GM19395 (cell line): ENCODE data around the gene NR2F2.
A peak's percentile ranks its signal among the peaks of the same experiment; 100 is the strongest.

ENCODE experiments used
- ATAC-seq: cut with Tn5 transposase; IDR thresholded peaks from one replicate; pipeline ENCODE4 v1.9.1; 2021; ENCODE audit warnings: mild to moderate bottlenecking, moderate library complexity; ENCODE audit not compliant: unreplicated experiment

Gene NR2F2

DNA sequence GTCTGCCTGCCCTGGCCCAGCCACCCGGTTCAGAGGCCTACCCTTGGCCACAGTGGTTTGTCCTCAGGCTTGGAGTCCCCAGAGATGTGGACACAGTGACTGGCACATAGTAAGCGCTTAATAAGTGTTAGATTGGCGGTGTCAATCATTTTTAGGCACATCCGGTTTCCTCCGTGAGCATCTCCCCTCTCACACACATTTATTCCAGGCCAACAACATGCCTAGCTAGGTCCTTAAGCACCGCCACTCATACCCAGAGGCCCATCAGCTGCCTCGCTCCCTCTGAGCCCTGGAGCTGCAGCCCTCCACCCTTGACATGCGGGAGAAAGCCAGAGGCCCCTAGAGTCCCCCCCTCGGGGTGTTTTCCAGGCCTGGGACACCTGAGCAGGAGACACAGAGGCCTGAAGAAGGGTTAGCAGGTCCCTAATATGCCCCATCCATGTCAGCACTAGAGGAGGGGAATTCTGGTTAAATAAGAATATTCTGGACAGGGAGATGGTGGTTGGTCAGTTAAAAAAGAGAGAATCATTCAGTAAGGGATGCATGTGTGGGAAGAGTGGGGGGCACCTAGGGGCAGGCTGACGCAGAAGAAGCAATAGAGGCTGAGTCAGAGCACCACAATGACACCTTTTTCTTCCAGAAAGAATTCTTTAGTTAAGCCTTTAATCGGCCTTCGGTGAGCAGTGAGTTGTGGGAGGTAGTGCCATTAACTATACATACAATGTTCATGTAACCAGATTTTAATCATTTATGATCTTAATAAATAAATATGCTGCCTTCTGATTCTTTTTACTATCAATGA is 22.3 kb downstream of the NR2F2 start:
- ATAC-seq = no peak

DNA sequence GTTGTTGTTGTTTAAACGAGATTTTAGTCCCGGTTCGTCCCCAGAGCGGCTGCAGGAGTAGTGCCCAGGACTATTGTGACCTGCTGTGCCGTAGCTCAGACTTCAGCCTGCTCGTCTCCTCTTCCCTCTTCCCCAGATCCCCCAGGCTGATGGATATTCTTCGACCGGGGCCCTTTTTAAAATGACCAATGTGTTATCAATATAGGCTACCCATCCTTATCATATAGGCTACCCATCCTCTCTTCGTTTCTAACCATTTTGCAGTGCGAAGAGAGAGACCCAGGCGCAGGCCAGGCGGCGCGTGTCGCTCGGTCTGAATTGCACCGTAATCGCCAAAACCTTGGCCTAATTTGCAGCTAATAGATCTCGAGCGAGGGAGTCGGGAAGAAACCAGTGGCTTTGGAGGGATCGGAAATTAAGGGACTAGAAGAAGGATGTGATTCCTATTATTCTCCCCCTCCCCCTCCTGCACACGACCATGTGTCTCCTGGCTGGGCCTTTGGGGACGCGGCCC is 23.0 kb downstream of the NR2F2 start:
- ATAC-seq = no peak

DNA sequence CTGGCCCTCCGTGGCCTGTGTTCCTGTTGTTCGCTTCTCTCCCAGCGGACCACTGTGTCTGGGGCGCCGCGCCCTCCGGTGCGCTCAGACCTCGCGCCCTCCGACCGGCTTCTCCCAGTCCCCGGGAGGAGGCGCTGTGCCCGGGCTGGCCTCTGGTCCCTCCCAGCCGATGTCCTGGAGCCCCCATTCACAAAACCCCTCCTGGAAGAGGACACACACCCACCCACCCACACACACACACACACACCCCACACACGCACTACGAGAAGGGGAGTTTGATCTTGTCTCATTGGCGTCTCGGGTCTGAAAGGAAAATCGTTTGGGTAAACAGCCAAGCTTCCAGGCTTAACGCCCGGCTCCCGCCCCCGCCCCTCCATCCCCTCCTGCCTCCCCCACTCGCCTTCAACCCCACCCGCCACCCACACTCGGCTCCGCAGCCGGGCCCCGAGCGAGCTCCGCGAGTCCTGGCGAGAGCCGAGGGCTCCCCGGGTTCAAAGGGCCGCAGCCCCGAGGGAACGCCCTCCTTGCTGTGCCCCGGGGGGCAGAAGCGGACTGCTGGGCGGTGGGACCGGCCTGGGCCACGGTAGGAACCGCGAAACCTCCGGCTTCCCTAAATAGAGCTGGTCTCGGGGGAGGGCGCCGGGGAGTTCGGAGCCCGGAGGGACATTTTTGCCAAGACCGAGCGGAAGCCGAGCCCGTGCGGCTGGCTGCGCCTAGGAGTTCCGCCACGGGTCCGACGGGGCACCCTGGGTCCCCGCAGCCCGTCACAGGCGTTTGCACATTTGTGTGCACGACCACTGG is 23.6 kb downstream of the NR2F2 start:
- no peak for ATAC-seq

DNA sequence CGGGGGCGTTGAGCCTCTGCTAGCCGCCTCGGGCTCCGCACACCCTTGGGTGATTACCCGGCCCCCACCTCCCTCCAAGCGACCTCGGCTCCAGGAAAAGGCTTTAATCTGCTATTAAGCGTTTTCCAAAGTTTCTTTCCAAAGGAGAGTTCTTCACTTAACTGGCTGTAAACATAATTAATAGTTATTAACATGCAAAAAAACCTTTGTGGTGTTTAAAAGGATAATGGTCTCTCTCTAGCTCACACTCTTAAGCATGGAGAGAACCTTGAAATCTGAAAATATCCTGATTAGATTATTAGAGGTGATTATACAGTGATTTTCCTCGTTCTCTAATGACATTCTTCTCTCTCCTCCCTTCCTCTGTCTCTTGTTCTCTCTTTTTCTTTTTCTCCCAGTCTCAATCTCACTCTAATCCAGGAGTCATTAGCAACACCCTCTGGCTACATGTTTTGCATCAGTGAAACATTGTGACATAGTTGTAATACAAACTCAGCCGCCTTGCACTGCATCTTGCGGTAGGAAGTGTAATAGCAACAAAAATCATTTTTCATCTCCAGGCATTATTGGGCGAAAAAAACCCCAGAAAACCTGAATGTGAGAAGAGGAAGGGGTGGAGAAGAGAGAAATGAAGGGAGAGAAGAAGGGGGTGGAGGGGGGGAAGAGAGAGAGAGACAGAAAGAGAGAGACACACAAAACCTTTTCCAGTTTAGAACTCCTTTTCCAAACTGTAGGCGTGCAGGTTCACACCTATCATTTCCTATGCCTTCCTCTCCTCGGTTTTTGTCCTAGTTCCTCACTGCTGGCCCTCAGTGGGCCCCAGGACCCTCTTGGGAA is 24.4 kb downstream of the NR2F2 start:
- ATAC-seq = no peak

DNA sequence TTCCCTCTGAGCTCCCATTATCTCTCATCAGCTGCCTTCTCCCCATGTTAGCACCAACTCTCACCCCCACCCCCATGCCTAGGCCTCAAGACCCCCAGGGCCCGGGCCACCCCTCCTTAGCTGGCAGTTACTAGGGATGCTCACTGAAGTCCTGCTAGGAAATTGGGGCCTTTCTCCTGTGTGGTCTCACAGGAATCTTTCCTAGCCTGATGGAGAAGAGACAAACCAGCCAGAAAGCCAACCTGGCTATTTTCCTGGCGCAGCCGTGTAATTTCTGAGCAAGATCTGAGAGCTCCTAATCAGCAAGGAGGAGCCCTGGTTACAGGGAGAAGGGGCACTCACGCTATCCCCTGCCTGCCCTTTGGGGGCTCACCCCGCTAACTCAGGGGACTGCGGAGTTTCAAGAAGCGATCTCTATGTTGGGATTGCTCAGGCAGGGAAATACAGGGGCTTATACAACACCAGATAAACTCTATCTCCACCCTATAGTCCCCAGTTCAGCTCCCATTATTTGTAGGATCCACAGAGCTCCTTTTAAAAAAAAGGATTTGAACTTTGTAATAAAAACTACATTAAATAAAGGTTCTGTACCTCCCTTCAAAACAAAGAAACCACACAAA is 25.2 kb downstream of the NR2F2 start:
- ATAC-seq = no peak

DNA sequence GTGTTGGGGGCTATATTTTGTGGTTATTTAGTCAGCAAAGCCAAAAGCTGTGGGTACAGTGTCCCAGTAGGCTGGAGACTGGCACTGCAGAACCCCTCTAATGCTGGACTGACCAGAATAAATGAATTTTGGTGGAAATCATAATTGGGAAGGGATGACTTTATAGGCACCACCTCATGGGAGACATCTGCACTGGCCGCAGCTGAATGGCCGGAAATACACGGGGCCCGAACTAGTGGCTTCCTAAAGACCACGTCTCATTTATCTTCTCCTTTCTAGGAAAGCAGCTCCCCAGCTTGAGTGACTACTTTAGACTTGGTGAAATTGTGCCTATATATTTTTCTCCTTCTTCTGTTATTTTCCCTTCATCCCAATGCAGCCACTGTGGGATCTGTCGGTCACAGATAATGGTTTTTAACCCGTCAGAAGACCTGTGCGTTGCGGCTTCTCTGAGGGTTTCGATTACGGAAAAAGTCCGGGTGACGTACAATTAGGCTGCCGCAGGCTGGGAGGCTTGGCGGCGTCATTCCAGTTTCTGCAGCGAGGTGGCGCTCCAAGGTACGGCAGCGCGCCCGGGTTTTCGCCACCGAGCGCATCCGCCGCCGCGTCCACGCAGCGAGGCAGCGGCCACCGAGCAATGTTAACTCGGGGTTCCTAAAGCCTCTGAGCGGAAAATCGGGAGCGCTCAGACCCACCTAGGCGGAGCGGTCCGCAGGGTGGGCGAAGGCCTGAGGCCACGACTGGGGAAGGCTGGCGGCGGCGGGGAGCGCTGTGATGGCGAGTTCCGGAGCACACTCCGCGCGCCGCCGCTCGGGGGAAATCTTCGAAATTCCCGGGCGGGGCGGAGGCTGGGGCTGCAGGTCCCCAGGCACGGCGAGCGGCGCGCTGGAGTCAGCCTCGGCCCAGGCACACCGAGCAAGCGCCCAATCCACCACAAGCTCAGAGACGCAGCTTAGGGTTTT is 26.3 kb downstream of the NR2F2 start:
- peak; percentile 72 for ATAC-seq

DNA sequence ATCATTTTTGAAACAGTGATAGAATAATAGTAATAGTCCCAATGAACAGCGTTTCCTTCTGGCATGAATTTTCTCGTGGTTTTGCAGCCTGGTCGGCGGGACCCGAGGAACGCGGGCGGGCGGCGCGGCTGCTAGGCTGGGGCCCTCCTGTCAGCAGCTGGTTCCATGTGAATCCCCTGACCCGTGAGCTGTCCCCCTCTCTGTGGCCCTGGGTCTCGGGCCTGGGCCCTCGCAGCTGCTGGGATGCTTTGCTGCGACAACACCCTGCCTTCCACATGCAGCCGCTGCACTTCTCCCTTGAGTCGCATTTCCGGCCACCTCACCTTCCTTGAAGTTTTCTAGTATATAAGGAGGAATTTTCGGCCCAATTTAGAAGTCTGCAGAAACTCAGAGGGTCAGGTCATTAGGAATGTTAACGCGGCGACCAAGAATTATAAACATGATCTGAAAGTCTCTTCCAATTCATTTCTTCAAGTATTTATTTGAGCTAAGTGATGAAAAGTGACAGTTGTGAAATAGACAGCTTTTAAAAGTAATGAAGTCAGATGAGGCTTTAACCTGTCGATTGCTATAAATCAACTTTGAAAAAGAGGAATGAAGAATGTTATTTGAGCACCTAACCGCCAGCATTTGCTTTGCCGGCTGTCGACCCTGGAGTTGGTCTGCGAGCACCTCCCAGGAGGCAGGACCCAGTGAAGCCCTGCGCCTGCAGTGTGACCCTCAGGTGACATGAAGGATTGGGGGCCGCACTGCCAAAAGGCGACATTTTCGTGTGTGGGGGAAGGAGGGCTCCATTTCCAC is 27.7 kb downstream of the NR2F2 start:
- ATAC-seq = no peak

DNA sequence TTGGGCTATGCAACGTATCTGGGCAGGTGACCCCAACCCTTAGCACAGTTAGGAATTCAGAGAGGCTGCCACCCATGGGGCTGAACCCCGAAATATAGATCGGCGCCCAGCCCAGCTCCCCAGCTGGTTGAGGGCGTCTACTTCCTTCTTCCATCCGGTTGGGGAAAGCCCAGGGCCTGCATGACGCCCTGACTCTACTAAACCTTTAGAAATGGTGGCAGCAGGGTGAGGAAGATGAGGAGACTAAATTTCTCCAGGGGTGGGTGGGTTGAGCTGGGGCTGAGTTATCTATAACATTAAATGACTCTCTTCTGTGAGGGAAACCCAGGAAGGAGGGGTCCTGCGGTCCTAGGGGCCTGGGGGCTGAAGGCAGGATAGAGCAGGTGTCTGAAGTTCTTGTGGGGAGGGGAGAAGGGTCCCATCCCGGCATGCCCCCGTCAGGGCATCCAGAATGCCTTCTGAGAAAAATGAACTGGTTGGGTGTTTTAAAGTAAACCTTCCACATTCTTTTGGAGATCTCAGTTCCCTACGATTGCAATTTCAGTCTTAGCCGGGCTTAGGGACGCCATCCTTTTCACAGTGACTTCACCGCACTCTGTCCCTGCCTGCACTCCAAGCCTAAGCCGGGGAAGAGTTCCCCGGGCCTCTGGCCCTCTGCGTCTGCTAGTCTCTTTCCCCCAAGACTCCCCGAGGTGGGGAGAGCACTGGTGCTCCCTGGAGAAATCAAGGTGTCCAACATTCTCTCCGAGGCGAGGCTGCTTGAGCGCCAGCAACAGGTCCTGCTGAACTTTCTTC is 28.5 kb downstream of the NR2F2 start:
- ATAC-seq = no peak

DNA sequence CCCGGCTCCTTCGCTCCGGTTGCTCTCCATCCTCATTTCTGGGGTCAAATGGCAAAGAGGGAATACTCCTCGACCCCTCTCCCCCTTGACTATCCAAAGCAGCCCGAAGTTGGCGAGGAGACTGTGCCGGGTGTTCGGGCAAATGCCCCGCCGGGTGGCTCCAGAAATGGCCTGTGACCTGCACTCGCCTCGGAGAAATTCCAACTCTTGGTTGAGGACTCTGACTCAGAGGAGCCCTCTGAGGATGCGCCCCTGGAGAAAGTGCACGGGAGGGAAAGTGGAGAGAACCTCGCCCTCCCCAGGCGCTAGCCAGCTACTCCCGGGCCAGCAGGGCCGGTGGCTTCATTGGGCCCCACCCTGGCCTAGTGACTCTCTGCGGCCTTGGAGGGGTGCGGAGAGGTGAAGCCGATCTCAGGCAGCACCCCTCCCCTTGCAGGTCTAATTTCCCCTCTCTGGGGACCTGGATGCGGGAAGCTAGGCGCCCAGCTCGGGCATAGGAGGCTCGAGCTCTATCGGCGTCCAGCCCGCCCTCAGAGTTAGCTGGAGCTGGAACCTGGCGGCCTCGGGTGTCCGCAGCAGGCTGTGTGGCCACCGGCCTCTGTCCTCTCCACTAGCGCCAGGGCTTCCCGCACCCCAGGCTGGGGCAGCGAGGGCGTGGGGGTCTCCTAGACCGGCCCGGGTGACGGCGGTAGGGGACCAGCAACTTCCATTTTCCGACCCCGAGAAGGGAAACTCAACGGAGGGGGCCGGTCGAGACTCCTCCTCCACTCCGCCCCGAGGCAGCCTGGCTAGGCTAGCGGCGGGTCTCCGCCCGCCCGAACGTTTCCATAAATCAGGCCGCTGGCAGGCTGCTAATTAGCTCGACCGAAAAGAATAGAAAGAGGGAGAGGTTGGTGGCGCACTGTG is 29.4 kb downstream of the NR2F2 start:
- ATAC-seq = no peak

DNA sequence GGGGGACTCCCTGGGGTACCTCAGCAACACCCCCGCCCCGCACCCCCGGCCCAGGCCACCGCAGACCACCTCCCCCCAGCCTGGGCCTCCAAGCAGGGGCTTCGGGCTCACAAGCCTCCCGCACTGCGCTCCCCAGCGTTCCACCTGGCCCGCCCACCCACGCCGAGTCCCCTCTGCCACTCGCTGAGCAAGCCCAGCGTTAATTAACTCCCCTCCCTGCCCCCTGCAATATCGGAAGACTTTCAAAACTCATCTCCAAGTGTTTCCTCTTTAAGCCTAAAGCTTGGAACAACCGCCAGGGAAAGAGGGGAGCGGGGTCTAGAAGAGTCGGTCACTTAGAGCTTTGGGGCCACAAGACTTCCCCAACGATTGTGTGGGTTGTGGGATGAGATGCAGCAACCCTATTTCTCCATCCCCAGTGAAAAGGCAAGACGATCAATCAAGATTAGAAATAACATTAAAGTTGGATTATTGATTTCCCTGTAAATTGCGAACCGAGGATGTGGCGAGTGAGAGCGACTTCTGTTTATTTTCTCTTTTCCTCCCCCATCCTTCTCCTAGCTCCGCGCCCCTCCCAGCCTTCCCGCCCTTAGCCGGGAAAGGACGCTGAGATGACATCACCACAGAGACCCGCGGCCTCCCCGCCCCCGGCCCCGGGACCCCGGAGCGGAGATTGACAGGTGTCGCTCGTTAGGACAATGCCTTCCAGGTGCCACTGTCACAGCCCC is 30.2 kb downstream of the NR2F2 start:
- no peak for ATAC-seq

DNA sequence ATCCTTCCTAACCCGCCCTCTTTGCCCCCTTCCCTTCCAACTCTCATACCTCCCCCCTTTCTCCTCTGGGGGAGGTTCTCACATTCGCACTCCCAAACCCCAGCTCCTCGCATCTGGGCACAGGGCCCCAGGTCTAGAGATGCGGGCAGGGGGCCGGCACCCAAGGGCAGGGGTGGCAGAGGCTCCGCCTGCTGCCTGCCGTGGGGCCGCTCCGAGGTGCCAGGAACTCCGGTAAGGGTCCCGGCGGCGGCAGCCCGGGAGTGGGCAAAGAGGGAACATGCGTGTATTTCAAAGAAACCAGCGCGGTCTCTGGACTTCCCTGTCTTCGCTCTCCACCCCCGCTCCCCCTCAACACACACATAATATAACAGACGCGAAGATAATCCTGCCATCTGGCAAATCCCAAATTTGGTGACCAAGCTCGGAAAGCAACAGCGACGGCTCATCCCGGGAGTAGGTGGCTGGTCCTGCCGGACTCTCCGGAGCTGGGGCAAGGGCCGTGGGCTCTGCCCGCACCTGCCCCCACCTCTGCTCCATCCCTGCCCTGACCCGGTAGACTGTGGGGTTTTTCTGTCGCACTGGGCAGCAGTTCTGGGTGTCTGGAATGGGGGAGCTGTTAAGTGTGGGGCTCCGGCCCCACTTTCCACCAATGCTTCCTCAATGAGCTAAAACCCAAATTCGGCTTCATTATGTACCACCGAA is 31.0 kb downstream of the NR2F2 start:
- ATAC-seq = no peak

DNA sequence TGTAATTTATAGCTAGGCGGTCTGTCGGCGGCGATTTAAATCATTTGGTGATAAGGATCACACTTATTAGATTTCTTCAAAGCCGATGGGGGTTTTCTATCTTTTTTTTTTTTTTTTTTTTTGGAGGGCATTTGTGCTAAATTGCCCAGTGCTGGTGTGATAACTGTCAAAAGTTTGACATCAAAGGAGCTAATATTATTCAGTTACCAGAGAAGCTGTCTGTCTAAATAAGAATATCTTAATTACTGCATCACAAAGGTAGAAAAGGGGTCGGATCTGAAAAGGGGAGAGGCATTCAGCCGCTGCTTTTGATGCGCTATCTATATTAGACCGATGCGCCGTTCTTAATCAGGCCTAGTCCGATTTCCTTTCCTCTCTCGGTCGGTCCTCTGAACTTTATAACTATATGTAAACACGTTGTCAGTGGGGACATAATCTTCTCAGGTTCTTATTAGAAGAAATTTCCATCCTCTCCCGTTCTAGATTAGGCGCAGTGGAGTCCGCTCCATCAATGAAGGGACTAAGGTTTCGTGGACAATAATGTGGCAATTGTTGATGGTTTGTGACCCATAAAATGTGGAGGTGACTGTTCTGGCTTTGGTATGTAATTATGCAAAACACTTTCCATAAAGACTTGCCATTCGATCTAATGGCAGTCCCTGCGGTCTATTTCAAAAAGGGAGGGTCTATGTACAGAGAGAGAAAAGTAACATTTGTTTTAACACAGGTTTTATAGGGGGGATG is 31.7 kb downstream of the NR2F2 start:
- ATAC-seq = no peak

DNA sequence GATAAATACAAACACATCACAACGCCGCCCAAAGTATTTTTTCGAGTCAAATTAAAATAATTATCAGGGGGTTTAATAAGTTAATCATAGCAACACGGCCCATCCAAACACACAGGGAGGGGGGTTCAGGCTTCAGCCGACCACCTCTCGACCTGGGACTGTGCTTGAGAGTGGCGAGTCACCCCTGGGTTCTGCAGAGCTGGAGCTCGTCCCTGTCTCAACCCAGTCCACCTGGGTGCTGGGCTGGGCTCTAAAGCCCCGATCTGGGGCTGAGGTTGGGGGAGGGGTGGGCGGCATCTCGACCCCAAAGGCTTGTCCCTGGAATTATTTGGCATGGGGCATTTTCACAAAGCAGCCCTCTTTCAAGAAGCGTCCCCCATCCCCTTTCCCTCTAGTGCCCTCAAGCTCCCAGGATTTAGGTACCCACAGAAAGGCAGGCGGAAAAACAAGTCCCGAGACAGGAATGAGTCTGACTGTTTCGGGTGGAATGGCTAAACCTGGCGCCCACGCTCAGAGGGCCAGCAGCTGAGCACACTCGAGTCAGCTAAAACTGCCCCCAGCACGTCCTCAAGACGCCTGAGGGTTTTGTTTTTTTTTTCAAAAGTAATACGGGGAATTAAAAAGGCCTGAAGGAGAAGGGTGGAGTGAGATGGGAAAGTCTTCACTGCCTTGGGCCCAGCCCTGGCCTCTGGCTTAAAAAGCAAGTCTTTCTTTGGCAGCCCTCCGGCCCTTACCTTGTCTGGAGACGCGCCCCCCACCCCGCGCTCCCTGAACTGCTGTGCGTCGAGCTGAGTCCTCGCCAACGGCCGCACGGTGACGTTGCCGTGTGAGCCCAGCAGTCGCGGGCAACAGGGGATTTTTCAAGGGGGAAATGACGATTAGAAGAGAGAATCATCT is 32.5 kb downstream of the NR2F2 start:
- no peak for ATAC-seq

DNA sequence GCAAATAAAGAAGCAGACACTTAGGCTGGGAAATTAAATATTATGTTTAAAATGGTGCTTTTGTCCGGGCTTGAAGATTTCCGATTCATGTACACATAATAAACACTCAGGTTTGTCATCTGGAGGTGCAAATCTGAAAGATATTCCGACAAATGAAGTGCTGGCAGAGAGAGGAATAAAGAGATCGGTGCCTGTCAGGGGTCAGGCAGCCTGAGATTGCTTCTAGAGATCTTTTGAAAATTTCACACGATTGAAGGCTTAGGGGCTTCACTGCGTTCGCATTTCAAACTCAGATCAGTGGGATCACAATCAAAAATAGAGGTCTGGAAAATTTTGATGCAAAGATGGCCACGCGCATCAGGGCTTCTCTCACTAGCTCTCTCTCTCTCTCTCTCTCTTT is 33.2 kb downstream of the NR2F2 start:
- no peak for ATAC-seq
